ENCODE measurements around the gene ZIK1. TPM values are rescaled to one million over a fixed set of nuclear protein-coding genes. Genes with fewer than 3 reads are reported as not detected.

Gene ZIK1
- total and polyA plus RNA-seq, 2 donors (not counting 3 experiments of a cell fraction or from before 2014, with no cell fraction given) = 0.79 to 2.4 TPM

GRCh38 chr19:57623091-57623490 is 39.1 kb downstream of the ZIK1 start:
- Histone ChIP-seq H3K4me3 (replicated peaks in 1 of 3; ENCODE audit: insufficient read depth in 1 of 3, low read depth in 1 of 3, low read length in 3 of 3) (no peak overlapping the region), H3K27ac (ENCODE audit: insufficient read depth, low read depth, low read length) (no peak overlapping the region), H3K36me3 (ENCODE audit: control insufficient read depth in 2 of 2, extremely low read depth in 1 of 2, insufficient read depth in 2 of 2, low read length in 2 of 2) (peaks cover 9 to 38% of the 10 kb centered on the region in 2 experiments), H3K4me2 (ENCODE audit: insufficient read depth, low read length) (no peak overlapping the region), H3K27me3 (ENCODE audit: control insufficient read depth in 2 of 2, insufficient read depth in 2 of 2, low read length in 2 of 2) (no peaks in the 10 kb centered on the region), H2AFZ (ENCODE audit: low read depth, low read length) (no peak overlapping the region), H3K4me1 (ENCODE audit: control insufficient read depth, extremely low read depth, insufficient read depth, low read length) (no peaks in the 10 kb centered on the region), H4K20me1 (replicated peaks; ENCODE audit: control insufficient read depth, extremely low read depth, insufficient read depth, low read length) (no peaks in the 10 kb centered on the region), H3K9me3 (replicated peaks; ENCODE audit: control insufficient read depth, insufficient read depth, low read length) (peaks cover 26% of the 10 kb centered on the region), H3K9me1 (replicated peaks; ENCODE audit: control insufficient read depth, extremely low read depth, insufficient read depth, low read length) (no peaks in the 10 kb centered on the region), H3K79me2 (ENCODE audit: control insufficient read depth, insufficient read depth, low read length) (peaks cover 2% of the 10 kb centered on the region), H3K9ac (replicated peaks; ENCODE audit: extremely low read depth, insufficient read depth, low read length) (no peak overlapping the region)
- ChIA-PET CTCF (no interaction called here), POLR2A (no interaction called here)
- DNase-seq (ENCODE audit: low read depth, low spot score) (no peak), FAIRE-seq (no peak)
- dilution Hi-C loops (cut with MboI; ENCODE audit: extremely low pct_ligation_motif_present, low sequenced_read_pairs) = no loop called here
- TF ChIP-seq EZH2 (IDR thresholded peaks at IDR 0.05; ENCODE audit: borderline replicate concordance, low read depth, low read length, severe bottlenecking) = no peak
- no peak for TF ChIP-seq GATA2 (IDR thresholded peaks at IDR 0.05; ENCODE audit: insufficient read depth, insufficient read length, low read depth, low read length)
- no peak for TF ChIP-seq FOS (IDR thresholded peaks at IDR 0.05; ENCODE audit: borderline replicate concordance, insufficient read depth, low read length)
- TF ChIP-seq, protein P1, sequence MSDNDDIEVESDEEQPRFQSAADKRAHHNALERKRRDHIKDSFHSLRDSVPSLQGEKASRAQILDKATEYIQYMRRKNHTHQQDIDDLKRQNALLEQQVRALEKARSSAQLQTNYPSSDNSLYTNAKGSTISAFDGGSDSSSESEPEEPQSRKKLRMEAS (IDR thresholded peaks at IDR 0.05; ENCODE audit: insufficient read depth, insufficient read length) = no peak
- TF ChIP-seq POLR2AphosphoS5 (IDR thresholded peaks at IDR 0.05; ENCODE audit: insufficient read depth, low read depth, low read length) = no peak
- BruUV-seq (replicated peaks) = no TSS peak
- intact Hi-C loops (cut with micrococcal nuclease) = no loop called here
